ENCODE measurements around the gene SCG5.

SCG5 gene

DNA sequence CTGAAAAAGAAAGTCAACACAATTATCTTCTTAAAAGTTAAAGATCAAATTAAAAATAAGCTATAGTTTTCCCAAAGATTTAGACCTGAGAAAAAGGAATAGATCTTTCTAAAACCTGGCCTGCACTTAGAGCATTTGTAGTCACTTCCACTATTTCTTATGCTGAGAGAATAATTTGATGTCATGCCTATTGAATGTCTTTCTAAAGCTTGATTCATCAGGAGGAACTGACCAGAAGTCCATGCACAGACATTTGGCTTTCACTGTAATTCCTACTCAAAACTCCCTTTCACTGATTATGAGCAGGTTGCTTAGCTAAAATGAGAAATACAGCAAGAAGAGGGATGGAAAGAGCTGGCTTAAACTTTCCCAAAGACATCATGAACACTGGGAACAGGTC, 80.6 kb downstream of the SCG5 start:
- Histone ChIP-seq H3F3A (ENCODE audit: insufficient read depth, low read length) (no peaks in the 10 kb centered on the region), H3K79me2 (ENCODE audit: insufficient read depth, low read length) (no peaks in the 10 kb centered on the region), H3K4me2 (ENCODE audit: low read length) (no peak overlapping the region), H3K36me3 (ENCODE audit: insufficient read depth, low read length) (no peaks in the 10 kb centered on the region), H3K4me1 (ENCODE audit: insufficient read depth, low read length, severe bottlenecking) (no peaks in the 10 kb centered on the region), H3K9me3 (ENCODE audit: low read length) (no peaks in the 10 kb centered on the region), H3K27ac (ENCODE audit: low read depth, low read length, poor library complexity, severe bottlenecking) (no peak overlapping the region), H3K27me3 (ENCODE audit: insufficient read depth, low read length) (no peaks in the 10 kb centered on the region), H4K20me1 (ENCODE audit: insufficient read depth, low read length) (no peaks in the 10 kb centered on the region), H3K4me3 (ENCODE audit: low read depth, low read length, poor library complexity, severe bottlenecking) (no peak overlapping the region), H3K9ac (ENCODE audit: low read length) (no peak overlapping the region), H2AFZ (ENCODE audit: low read length) (no peak overlapping the region), H3K9me2 (ENCODE audit: low read depth, low read length) (no peaks in the 10 kb centered on the region)
- TF ChIP-seq, protein P1, sequence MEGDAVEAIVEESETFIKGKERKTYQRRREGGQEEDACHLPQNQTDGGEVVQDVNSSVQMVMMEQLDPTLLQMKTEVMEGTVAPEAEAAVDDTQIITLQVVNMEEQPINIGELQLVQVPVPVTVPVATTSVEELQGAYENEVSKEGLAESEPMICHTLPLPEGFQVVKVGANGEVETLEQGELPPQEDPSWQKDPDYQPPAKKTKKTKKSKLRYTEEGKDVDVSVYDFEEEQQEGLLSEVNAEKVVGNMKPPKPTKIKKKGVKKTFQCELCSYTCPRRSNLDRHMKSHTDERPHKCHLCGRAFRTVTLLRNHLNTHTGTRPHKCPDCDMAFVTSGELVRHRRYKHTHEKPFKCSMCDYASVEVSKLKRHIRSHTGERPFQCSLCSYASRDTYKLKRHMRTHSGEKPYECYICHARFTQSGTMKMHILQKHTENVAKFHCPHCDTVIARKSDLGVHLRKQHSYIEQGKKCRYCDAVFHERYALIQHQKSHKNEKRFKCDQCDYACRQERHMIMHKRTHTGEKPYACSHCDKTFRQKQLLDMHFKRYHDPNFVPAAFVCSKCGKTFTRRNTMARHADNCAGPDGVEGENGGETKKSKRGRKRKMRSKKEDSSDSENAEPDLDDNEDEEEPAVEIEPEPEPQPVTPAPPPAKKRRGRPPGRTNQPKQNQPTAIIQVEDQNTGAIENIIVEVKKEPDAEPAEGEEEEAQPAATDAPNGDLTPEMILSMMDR (IDR thresholded peaks at IDR 0.05; ENCODE audit: low read length), result no peak
- TF ChIP-seq EZH2 (IDR thresholded peaks at IDR 0.05; ENCODE audit: borderline replicate concordance, low read length), result no peak

DNA sequence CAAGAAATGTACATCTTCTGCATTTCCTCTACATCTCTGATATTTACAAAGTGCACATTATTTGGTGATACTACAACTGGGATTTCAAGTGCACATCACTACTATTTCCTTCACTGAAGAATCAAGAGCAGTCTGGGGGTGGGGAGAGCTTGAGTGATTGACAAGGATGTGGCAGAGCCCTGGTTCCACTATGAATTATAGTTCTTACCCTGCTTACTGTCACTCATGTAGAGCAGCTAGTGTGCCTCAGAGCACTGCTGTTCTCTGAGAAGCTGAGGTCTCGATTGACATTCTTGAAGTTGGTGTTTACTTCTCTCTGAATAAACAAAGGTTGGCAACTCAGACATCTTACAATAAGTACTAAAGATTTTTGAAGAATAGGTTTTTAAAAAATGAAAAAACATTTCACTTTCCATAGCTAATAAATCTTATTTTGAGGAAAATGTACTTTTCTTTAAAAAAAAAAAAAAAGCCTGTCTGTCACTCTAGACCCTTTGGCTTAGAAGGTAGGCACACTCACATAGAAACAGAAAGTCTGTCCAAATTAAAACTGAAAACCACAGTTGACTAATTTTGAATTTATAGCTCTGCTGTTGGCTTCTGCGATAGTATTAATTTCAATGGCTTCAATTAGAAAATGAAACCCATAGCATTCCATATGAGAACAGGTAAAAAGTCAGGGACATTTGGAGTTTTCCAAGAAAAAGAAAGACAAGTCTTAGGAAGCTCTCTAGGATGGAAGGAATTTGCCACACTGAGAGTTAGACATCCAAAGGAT, 81.8 kb downstream of the SCG5 start:
- Histone ChIP-seq H2AFZ (ENCODE audit: low read length) (no peak overlapping the region), H3K9ac (ENCODE audit: low read length) (no peak overlapping the region), H3K9me3 (ENCODE audit: low read length) (no peaks in the 10 kb centered on the region), H3K4me2 (ENCODE audit: low read length) (no peak overlapping the region), H3K9me2 (ENCODE audit: low read depth, low read length) (no peaks in the 10 kb centered on the region), H3K27me3 (ENCODE audit: insufficient read depth, low read length) (no peaks in the 10 kb centered on the region), H3K4me3 (ENCODE audit: low read depth, low read length, poor library complexity, severe bottlenecking) (no peak overlapping the region), H3K4me1 (ENCODE audit: insufficient read depth, low read length, severe bottlenecking) (no peaks in the 10 kb centered on the region), H3K27ac (ENCODE audit: low read depth, low read length, poor library complexity, severe bottlenecking) (no peak overlapping the region), H3F3A (ENCODE audit: insufficient read depth, low read length) (no peaks in the 10 kb centered on the region), H3K79me2 (ENCODE audit: insufficient read depth, low read length) (no peaks in the 10 kb centered on the region), H3K36me3 (ENCODE audit: insufficient read depth, low read length) (no peaks in the 10 kb centered on the region), H4K20me1 (ENCODE audit: insufficient read depth, low read length) (no peaks in the 10 kb centered on the region)
- TF ChIP-seq EZH2 (IDR thresholded peaks at IDR 0.05; ENCODE audit: borderline replicate concordance, low read length), result no peak
- TF ChIP-seq, protein P1 (IDR thresholded peaks at IDR 0.05; ENCODE audit: low read length), result no peak

DNA sequence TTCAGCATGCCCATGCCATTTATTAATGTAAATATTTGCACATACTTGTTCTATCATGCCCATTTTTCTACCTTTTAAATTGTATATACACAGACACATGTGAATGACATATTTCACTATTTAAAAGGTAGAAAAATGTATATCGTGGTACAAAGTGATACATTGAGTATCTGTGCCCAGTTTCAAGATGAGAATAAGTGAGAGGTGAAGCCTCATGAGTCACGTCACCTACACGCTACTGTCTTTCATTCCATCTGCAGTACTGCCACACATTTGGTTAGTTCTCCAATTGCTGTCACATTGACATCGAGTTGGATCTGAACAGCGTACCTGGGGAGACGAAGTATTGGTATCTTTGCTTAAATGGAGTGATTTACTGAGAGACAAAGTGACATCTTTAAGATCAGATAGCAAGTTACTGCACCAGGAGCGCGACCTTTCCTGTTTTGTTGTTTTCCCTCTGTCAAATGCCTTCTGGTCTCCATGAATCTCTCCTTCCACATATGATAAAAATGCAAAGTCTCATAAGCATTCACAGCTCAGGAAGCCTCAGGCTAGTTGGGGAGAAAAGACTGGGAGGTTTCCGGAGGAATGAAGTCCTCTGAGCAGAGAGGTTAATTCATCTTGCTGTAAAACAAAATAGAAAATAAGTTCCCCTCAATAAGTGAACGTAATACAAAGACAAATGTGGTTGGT, 88.3 kb downstream of the SCG5 start:
- Histone ChIP-seq H3K4me3 (ENCODE audit: low read depth, low read length, poor library complexity, severe bottlenecking) (no peak overlapping the region), H3K4me2 (ENCODE audit: low read length) (no peak overlapping the region), H3F3A (ENCODE audit: insufficient read depth, low read length) (no peaks in the 10 kb centered on the region), H3K27me3 (ENCODE audit: insufficient read depth, low read length) (no peaks in the 10 kb centered on the region), H3K9me3 (ENCODE audit: low read length) (no peaks in the 10 kb centered on the region), H3K4me1 (ENCODE audit: insufficient read depth, low read length, severe bottlenecking) (peaks cover 7% of the 10 kb centered on the region), H3K36me3 (ENCODE audit: insufficient read depth, low read length) (no peaks in the 10 kb centered on the region), H4K20me1 (ENCODE audit: insufficient read depth, low read length) (no peaks in the 10 kb centered on the region), H2AFZ (ENCODE audit: low read length) (no peak overlapping the region), H3K9me2 (ENCODE audit: low read depth, low read length) (no peaks in the 10 kb centered on the region), H3K27ac (ENCODE audit: low read depth, low read length, poor library complexity, severe bottlenecking) (no peak overlapping the region), H3K9ac (ENCODE audit: low read length) (no peak overlapping the region), H3K79me2 (ENCODE audit: insufficient read depth, low read length) (no peaks in the 10 kb centered on the region)
- TF ChIP-seq, protein P1 (IDR thresholded peaks at IDR 0.05; ENCODE audit: low read length), result no peak
- TF ChIP-seq EZH2 (IDR thresholded peaks at IDR 0.05; ENCODE audit: borderline replicate concordance, low read length), result no peak

Data from OCI-LY1 (cell line).